Adipose tissue (tissue), 3 donors: ENCODE results near the gene CLPSL1. TPM values are rescaled to one million over a fixed set of nuclear protein-coding genes. Genes with fewer than 3 reads are reported as not detected.

Experiments
- H3K27ac ChIP-seq: one replicate; pipeline ENCODE4 v1.5.1; 2013; ENCODE audit warnings: low read depth, low read length
- WGBS, 3 donors: extraction: QIAGEN DNeasy Blood & Tissue Kit; methylation state at CpG; one replicate each; pipeline ENCODE4 v1.1.7; 2013; 5-methylcytosine and 5-hydroxymethylcytosine counted together
- polyA plus RNA-seq, 3 donors: library from polyadenylated mRNA; stranded (reverse); fragments of 200-250 nt; gene quantifications; one replicate each; pipeline ENCODE4 v1.2.3, GENCODE V29; 2013
- donor health status: healthy with polysubstance abuse.
- donor health status: Bipolar disorder and iron deficiency.
- donor health status: healthy.

Gene CLPSL1
- polyA plus RNA-seq, 3 donors: not detected

DNA sequence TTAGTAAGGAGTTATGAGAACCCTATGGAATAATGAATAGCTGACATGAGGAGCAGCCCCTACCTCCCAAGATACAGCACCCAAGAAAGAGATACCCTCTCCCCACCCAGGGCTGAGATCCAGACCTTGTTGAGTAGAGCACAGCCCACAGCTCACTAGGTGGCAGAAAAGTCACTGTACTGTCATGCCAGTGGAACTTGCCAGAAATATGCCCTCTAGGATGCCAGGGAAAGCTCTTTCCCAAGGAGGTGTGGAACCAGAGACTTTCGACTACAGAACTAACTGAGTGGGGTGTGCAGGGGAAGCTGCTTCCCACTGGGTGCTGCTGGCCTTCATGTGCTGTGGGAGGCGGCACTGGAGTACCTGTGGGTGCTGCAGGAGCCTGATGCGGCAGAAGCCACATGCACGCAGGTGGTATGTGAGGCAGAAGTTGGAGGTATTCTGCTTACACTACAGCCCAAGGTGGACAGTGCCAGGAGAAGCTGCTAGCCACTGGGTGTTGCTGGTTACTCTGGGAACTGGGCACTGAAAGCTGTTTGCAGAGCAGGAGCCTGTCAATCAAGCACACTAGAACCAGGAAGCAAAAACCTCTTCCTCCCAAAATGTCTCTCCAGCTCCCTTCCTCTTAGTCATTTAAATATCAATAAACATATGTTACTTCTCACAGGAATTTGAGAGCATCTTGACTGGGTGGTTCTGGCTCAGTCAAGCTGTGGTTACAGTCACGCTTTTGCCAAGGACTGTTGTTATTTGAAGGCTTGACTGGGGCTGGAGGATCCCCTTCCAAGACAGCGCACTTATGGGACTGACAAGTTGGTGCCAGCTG is 26.2 kb upstream of the CLPSL1 start:
- H3K27ac ChIP-seq: no peak overlapping the region
- WGBS, 3 donors: 70 to 90% (median 89%) methylated on average over 6 of the region's 6 CpGs

DNA sequence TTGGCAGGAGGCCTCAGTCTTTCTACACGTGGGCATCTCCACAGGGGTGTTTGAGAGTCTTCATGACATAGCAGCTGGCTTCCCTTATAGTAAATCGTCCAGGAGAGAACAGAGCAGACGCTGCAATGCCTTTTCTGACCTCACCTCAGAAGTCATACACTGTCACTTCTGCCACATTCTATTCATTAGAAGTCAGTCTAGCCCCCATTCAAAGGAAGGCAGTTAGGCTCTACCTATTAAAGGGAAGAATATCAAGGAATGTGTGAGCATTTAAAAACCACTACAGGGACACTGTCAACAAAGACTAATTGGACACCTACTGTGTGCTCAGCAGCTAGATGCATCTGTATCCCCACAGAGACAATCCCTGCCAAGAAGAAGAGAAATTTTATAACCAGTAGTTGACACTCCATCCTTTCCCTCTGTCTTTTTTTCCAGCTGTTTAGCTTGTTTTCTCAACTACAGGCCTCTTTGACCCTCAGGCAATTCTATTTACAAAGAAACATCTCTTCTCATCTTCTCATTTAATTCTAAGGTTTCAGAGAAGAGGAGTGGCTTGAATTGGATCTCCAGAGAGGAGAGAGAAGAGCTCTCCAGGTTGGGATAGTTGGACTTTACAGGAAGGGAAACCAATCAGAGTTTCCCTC is 25.4 kb upstream of the CLPSL1 start:
- H3K27ac ChIP-seq: no peak overlapping the region
- 39 to 65% (median 60%) methylated on average over 3 of the region's 3 CpGs for WGBS, 3 donors

DNA sequence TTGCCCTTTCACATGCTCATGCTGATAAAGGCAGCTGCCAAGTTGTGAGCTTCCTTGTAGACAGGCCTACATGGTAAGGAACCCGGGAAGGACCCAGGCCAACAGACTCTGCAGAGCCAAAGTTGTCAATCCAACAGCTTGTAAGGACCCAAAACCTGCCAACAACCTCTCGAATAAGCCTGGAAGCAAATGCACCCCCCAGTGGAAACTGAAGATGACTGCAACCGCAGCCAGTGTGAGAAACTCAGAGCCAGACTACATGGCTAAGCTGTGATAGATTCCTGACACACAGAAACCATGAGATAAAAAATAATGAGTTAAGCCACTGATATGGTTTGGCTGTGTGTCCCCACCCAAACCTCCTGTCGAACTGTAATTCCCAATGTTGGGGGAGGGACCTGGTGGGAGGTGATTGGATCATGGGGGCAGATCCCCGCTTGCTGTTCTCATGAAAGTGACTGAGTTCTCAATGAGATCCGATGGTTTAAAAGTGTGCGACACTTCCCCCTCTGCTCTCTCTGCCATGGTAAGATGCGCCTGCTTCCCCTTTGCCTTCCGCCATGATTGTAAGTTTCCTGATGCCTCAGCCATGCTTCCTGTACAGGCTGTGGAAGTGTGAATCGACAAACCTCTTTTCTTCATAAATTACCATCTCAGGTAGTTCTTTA is 23.2 kb upstream of the CLPSL1 start:
- WGBS, 3 donors: 45 to 58% (median 48%) methylated on average over 10 of the region's 10 CpGs
- no peak overlapping the region for H3K27ac ChIP-seq

DNA sequence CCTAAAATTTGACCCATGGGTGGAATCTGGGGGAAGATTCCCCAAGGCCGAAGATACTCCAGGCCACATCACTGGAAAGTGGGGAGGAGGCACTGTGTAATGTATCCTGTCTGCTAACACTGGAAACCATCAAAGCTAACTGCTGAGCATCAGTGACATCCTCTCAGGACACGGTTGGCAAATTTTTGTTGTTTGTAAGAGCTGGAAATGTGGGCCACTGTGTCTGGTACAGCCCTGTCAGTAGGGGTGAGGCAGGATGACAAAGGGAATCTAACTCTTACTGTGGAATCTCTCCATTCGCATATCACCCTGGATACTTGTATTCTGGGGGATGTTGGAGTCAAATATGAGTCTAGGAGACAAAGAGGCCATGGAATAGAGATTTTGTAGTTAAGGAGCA is 21.4 kb upstream of the CLPSL1 start:
- WGBS, 3 donors: 75 to 86% (median 80%) methylated on average over 3 of the region's 3 CpGs
- H3K27ac ChIP-seq: no peak overlapping the region

DNA sequence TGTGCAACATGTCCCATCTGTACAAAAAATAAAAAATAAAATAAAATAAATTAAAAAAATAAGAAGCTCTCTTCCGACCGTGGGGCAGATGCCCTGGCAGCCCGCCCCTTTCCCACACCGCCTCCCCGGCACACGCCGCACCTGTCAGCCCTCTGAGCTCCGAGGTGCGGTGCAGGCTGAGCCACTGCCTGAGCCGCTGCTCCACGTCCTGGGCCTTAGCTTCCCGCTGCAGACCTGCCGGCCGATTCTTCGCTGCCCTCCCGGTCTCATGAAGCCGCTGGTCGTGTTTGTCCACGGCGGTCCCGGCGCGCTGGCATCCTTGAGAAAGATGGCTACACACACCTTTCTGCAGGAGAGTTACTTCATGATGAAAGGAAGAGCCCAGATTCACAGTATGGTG is 15.1 kb upstream of the CLPSL1 start:
- H3K27ac ChIP-seq: no peak overlapping the region
- 51 to 91% (median 78%) methylated on average over 23 of the region's 23 CpGs for WGBS, 3 donors

DNA sequence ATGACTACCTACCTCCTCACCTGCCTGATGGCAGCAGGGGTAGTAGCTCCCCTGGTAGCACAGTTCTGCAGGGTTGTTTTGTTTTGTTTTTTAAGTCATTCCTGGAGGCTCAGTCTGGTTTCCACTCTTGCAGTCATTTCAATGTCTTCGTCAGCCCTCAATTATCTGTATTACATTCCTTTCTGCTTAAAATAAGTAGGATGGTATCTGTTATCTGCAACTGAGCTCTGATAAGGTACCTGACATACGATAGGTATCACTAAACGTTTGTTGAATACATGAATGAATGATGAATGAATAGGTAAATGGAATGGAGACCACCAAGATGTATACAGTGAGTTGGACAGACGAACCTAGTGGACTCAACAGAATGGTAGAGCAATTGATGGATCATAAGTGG is 11.6 kb upstream of the CLPSL1 start:
- 69 to 83% (median 77%) methylated on average over 4 of the region's 4 CpGs for WGBS, 3 donors
- no peak overlapping the region for H3K27ac ChIP-seq

DNA sequence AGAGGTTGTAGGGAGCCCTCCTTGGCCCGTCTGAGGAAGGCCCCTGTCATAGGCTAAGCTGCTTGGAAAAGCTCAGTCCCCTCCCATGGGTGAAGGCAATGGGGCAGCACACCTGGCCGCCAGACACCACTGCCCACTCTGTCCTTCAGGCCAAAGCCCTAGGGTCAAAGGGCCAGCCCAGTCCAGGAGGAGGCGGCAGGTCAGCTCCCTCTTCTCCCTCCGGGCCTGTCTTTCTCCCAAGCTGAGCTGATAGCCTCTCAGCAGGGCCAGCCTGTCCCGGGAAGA is 9.5 kb upstream of the CLPSL1 start:
- 71 to 75% (median 75%) methylated on average over 5 of the region's 5 CpGs for WGBS, 3 donors

DNA sequence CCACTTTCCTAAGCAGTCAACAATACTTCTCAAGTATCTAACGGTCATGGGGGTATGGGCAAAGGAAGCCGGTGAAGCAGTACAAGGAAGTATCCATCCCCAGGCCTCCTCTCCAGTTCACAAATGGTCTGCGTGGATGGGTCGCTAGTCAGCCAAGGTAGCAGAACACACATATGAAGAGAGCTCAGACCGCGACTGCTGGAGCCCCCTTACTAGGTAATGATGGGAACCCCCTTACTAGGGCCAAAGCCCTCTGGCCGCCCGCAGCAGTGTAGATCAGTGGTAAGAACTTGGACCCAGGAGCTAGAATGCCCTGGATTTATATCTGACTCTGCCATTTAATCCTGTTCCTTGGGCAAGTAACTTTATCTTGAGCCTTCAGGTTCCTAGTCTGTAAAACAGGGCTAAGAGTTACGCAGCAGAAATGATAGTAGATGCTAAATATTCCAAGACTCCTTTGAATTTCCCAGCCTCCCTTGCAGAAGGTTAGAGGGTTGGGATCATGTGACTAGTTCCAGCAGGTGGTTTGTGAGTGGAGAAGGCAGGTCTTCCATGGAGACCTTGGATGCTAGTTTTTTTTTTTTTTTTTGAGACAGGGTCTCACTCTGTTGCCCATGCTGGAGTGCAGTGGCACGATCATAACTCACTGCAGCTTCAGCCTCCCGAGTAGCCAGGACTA is 6.6 kb upstream of the CLPSL1 start:
- H3K27ac ChIP-seq: no peak overlapping the region
- 80 to 90% (median 80%) methylated on average over 11 of the region's 11 CpGs for WGBS, 3 donors

More for the DNA sequence above, 9.5 kb upstream of the CLPSL1 start:
- H3K27ac ChIP-seq: no peak overlapping the region

DNA sequence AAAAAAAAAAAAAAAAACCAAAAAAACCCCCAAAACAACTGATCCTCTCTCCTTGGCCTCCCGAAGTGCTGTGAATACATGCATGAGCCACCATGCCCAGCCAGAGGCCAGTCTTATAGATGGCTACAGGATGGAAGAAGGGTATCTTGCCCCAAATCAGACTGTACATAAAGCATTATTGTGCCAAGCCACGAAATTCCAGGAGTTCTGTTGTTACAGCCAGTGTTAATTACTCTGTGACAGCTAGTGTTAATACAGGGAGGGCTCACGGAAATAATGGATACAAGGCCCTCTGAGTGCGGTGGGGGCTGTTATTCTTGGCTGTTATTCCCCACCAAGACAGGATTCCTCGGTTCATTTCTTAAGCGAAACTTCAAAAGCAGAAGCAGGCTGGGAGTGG is 5.8 kb upstream of the CLPSL1 start:
- WGBS, 3 donors: 82 to 85% (median 83%) methylated on average over 6 of the region's 6 CpGs
- H3K27ac ChIP-seq: no peak overlapping the region

DNA sequence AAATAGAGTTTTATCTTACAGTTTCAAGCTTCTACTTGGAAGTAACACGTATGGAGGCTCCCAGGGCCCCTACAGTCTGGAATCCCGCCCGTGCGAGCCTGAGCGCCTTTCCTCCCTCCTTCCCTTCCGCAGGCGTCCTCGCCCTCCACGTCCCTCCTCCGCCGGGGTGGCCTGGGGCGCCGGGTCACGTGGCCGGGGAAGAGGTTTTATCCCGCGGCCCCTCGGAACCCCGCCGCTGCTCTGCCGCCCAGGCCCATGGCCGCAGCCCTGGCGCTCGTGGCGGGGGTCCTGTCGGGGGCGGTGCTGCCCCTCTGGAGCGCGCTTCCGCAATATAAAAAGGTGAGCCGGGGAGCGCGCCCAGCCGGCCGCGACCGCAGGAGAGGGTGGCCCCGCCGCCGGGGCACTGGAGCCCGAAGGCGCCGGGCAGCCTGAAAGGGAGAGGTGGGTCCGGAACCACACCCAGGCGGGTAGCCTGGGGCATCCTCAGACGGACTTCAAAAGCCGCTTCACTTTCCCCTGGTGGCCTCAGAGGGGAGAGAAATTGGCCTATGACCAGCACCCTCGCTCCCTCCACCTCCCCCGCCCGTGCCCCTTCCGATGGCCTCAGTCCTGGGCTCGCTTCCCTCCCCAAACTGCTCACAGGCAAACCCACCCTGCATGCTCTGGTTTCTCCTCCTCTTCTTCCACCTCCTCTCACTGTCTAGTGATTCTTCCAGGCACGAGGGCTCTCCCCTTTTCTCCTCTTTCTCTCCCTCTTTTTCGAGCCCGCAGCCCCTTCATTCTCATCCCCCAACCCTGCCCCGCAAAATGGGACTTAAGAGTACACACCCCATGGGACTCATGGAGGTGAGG is 4.2 kb upstream of the CLPSL1 start, which contains the start of gene CLPSL2:
Gene CLPSL2, plus strand, starts transcription at position 235 of the 852 bp plus-strand sequence. Its CDS starts 21 bp downstream, at position 256.
- 3 to 6% (median 4%) methylated on average over 44 to 56 of the region's 56 CpGs for WGBS, 3 donors
- no peak within 1 kb of the TSS for H3K27ac ChIP-seq

DNA sequence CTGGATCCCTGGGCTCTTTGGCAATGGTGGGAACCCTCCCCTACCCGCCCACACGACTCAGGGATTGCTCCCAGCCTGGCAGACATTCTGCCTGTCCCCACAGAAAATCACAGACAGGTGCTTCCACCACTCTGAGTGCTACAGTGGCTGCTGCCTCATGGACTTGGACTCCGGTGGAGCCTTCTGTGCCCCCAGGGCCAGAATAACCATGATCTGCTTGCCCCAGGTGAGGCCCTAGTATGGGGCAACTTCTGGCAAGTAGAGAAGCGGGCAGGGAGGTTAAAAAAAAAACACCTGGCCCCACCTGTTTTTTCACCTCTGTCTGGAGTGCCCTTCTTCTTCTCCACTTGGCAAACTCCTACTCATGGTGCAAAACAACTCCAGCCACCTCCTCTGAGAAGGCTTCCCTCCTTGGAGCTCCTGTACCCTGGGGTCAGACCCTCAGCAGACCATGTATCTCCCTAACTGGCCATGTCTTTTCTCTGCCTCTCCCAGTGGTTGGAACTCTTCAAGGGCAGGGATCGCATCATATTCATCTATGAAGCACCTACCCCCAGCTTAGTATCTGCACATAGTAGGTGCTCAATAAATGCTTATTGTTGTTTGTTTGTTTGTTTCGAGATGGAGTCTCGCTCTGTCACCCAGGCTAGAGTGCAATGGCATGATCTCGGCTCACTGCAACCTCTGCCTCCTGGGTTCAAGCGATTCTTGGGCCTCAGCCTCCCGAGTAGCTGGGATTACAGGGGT is 3.3 kb upstream of the CLPSL1 start:
- H3K27ac ChIP-seq: no peak overlapping the region
- WGBS, 3 donors: 79 to 87% (median 85%) methylated on average over 10 of the region's 10 CpGs

DNA sequence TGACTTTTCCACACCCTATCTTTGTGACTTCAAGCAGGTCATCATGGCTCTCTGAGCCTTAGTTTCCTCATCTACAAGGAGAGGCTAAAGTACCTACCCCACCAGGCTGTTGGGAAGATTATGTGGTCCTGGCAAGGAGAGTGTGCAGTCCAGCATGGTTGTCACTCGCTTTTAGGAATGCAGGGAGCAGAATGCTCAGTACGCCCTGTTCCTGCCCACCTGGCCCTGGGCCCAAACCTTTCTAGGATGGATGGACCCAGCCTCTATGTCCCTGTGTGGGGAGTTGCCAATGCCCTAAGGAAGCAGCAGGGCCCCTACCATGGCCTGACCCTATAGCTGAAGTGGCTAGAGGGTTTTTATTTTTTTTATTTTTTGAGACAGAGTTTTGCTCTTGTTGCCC is 2.4 kb upstream of the CLPSL1 start:
- 84 to 91% (median 87%) methylated on average over 2 of the region's 2 CpGs for WGBS, 3 donors
- no peak overlapping the region for H3K27ac ChIP-seq

DNA sequence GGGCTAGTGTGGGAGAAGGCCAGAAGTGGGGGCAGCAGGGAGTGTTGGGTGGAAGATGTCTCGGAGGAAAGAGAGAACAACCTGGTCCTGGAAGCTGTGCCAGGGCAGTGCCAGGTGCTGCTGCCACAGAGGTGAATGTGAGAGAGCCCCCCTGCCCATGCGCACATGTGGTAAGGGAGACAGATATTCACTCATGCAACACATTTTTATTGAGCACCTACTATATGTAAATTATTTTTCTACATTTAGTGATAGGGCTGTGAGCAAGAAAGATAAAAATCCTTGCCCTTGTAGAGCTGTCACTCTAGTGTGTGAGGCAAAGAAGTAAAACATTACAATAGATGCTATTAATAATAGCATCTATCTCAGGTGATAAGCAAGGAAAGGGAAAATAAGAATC is 471 bp downstream of the CLPSL1 start:
- 94 to 100% (median 95%) methylated on average over 2 of the region's 2 CpGs for WGBS, 3 donors
- H3K27ac ChIP-seq: no peak overlapping the region

DNA sequence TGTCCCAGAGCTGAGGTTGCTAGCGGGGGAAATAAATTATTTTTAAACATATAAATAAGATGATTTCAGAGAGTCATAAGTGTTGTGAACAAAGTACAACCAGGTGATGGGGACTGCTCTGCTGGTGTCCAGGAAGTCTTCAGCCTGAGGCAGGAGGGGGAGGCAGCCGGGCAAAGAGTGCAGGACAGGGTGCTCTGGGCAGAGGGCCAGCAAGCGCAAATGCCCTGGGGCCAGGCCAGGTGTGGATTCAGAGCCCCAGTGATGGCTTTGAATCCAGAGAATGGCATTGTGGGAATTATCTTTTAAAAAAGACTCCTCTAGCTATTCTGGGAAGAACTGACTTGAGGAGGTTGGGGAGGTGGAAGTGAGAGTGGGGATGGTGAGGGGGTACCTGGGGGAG is 1.6 kb downstream of the CLPSL1 start:
- WGBS, 3 donors: 52 to 64% (median 63%) methylated on average over 3 of the region's 3 CpGs
- no peak overlapping the region for H3K27ac ChIP-seq

DNA sequence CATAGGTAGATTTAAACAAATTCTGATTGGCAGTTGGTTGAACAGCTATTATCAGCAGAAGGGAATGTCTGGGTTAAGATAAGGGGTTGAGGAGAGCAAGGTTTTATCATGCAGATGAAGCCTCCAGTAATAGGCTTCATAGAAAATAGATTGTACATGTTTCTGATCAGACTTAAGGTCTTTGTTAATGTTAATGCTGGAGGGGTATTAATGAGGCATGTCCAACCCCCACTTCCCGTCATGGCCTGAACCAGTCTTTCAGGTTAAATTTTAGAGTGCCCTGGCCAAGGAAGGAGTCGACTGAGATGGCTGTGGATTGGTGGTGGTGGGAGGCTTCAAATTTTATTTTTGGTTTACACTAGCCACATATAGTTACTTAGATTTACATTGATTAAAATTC is 3.4 kb downstream of the CLPSL1 start:
- 39 to 79% (median 71%) methylated on average over 2 of the region's 2 CpGs for WGBS, 3 donors
- no peak overlapping the region for H3K27ac ChIP-seq

DNA sequence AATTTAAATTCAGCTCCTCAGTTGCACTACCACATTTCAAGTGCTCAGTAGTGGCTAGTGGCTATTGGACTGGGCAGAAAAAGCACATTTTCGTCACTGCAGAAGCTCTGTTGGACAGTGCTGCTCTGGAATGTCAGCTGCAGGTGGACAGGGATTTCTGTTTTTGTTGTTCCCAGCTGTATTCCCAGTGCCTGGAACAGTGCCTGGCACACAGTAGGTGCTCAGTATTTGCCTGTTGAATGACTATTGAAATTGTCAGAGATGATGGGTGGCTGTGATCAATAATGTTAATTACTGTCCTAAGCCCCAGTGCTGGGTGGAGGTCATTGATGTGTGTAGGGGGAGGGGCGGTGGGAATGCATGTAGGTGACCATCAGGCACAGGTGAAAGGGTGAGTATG is 5.5 kb downstream of the CLPSL1 start:
- no peak overlapping the region for H3K27ac ChIP-seq
- 63 to 71% (median 63%) methylated on average over 2 of the region's 2 CpGs for WGBS, 3 donors

DNA sequence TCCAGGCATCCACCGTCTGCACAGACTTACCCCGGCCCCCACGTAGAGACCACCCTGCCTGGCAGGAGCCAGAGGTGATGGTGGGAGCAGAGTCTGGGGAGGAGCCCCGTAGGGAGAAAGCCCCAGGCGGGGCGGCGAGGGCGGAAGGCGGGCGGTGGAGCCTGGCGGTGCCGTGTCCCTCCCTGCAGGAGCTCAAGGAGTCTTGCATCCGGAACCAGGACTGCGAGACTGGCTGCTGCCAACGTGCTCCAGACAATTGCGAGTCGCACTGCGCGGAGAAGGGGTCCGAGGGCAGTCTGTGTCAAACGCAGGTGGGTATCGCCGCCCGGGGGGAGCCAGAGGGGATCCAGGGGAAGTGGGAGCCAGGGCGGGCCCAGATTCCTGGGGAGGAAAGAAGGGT is 6.0 kb downstream of the CLPSL1 start:
- 22 to 44% (median 39%) methylated on average over 25 of the region's 25 CpGs for WGBS, 3 donors
- H3K27ac ChIP-seq: no peak overlapping the region
